GM12875 (cell line): ENCODE measurements around the gene ROMO1.

Experiments
- H3K4me3 ChIP-seq: one replicate; pipeline ENCODE4 v1.5.1; 2011; ENCODE audit warnings: low read depth, low read length, control low read depth
- TF ChIP-seq, protein P1 (sequence below): IDR thresholded peaks from 2 replicates; pipeline ENCODE4 v1.5.1; 2011; ENCODE audit warnings: low read depth, mild to moderate bottlenecking, control low read depth, inconsistent platforms, low read length, moderate library complexity, borderline replicate concordance; ENCODE audit not compliant: insufficient read depth

Gene ROMO1

DNA sequence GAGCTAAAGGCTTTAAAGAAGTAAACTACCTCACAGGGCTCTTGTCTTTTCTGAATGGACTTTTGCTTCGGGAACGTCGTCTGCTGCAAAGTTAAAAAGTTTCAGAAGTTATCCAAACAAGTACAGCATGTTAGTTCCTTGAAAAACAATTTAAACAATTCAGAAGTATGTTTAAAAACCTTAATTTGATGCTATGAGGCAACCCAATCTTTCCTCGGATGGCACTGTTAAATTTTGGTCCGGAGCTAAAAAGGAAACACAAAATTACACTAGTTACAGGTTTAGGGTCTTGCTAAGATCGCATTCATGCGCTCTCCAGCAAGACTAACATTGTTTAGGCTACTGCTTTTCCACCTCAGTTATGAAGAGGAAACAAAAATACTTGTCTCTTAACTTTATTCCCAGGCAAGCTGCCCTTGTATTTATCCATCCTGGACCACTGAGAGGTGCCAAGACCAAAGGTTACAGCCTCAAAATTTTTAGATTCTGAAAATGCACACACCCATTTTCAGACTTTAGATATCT is 30.1 kb downstream of the ROMO1 start:
- TF ChIP-seq, protein P1, sequence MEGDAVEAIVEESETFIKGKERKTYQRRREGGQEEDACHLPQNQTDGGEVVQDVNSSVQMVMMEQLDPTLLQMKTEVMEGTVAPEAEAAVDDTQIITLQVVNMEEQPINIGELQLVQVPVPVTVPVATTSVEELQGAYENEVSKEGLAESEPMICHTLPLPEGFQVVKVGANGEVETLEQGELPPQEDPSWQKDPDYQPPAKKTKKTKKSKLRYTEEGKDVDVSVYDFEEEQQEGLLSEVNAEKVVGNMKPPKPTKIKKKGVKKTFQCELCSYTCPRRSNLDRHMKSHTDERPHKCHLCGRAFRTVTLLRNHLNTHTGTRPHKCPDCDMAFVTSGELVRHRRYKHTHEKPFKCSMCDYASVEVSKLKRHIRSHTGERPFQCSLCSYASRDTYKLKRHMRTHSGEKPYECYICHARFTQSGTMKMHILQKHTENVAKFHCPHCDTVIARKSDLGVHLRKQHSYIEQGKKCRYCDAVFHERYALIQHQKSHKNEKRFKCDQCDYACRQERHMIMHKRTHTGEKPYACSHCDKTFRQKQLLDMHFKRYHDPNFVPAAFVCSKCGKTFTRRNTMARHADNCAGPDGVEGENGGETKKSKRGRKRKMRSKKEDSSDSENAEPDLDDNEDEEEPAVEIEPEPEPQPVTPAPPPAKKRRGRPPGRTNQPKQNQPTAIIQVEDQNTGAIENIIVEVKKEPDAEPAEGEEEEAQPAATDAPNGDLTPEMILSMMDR, result no peak
- no peak overlapping the region for H3K4me3 ChIP-seq

DNA sequence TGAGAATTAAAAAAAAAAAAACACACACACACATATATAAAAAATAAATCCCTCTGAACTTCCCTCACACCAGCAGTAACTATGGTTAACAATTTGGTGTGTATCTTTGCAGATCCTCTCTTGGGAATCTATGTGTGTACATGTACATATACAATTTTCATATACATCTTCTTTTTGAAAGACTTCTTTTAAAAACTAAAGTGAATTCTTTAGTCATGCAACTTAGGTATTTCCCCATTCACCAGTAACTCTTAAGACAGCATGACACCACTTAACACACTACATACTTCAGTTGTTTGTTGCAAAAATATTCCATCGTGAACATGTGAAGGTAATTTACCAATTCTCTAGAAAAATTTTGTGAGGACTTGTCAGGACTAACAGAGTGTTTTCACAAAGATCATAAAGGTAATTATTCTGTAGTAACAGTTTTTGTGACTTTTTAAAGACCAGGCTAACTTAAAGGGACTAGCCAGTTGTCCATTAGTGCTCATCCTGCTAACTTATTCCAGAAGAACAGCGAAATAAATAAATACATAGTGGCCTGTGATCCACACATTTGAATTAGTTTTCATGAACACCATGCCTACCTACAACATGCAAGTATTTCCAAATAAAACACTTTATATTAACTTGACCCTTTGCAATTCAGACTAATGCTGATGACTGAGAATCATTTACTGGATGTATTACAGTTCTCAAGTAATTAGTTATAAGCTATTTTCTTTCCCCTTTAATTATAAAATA is 30.8 kb downstream of the ROMO1 start:
- TF ChIP-seq, protein P1, result no peak
- no peak overlapping the region for H3K4me3 ChIP-seq

DNA sequence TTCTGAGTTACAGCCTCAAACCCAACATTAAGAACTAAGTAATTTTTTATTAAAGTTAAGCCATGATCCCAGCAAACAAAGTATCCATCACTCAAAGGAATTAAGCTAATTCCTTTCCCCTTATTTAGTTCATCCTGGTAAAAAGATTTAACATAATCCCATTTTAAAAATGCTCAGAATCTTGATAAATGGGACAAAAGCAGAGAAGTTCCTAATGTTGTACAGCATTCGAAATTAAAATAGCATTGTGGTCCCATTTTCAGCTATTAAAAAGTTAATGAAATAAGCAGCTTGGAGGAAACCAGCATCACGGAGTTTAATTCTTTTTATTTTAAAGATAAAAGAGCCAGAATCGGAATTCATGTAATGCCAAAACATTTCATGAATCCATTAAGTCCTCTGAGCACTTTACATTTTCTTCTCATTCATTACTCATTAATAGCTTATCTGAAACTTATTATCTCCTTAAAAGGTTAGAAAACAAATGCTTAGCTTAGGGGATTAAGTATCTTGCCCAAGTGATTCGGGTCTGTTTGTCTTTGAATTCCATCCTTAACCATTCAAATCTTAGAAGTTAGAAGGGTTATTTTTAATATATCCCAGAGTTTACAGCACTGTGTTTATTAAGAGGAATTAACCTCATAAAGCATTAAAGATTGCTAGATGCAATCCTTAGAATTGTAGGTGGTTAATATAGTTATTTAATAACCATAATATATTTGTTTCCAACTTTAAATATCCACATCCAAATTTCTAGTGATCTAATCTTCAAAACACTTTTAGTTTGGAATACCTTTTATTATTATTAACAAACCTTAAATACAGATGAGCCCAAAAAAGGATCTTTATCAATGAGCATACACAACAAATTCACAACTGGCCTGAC is 31.6 kb downstream of the ROMO1 start:
- no peak overlapping the region for H3K4me3 ChIP-seq
- TF ChIP-seq, protein P1, result no peak

DNA sequence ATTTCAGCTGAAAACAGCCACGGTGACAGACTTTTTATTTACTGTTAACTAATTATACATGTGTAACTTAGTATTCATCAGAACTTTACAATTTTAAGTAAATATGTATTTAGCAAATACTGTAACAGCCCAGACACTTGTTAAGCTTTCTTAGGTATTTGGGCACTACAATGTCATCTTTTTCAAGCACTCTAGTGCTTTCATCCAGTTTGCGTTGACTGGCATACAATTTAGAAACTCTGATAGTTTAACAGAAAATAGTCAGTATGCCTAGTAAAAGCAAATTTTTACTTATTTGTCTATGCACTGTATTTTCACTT is 32.2 kb downstream of the ROMO1 start:
- TF ChIP-seq, protein P1, result no peak
- H3K4me3 ChIP-seq, result no peak overlapping the region

DNA sequence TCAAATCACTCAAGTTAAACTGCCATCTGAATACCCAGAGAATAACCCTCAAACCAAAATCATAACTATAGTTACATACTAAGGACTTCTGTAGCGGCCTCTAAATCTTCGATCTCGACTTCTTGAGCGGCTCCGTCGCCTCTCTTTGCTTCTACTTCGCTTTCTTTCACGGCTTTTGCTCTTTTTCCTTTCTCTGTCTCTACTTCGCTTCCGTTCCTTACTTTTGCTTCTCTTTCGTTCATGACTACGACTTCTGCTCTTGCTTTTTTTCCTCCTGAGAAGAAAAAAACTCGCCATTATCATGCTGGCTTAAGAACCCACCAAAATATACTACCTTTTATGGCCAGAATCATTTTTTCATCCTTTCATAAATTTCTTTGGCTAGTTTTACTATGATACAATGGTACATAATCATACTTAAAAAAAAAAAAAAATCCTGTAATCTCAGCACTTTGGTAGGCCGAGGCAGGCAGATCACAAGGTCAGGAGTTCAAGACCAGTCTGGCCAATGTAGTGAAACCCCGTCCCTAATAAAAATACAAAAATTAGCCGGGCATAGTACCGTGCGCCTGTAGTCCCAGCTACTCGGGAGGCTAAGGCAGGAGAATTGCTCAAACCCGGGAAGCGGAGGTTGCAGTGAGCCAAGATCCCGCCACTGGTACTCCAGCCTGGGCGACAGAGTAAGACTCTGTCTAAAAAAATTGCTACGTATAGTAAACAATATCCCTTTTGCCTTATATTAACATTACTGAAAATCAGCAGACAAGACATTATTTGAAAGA is 32.8 kb downstream of the ROMO1 start:
- TF ChIP-seq, protein P1, result no peak
- H3K4me3 ChIP-seq, result no peak overlapping the region

DNA sequence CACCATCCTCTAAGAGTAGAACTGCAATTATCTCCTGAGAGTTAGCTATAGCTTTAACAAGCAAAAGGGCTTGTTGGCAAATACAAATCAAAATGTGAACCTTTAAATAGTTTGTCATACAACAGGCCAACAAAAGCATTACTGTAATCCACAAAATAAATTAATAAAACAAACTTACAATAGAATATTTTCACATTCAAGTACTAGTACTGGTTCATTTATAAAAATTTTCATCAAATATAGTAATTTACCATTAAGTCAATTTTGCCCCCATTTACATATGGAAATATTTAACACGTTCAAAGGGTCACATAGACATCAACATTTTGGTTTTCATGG is 33.4 kb downstream of the ROMO1 start:
- TF ChIP-seq, protein P1, result no peak
- H3K4me3 ChIP-seq, result no peak overlapping the region
